T-helper 17 cell (primary cell): Measurements from ENCODE around the gene KIF5A. TPM values are rescaled to one million over a fixed set of nuclear protein-coding genes. Genes with fewer than 3 reads are reported as not detected.
"Not testable (repeated sequence)": the region's sequence is repeated elsewhere in the genome, so short reads cannot be mapped to it uniquely, and the experiment has no call there.

ENCODE experiments used
- ATAC-seq: fragments of 150-1000 bp; cut with Tn5 transposase; 2 replicates; pipeline ENCODE4 v1.10.0; 2021; ENCODE audit warnings: mild to moderate bottlenecking, moderate library complexity
- DNase-seq, 3 donors: peaks; one replicate each; pipeline versions ENCODE4 v3.0.0 to v3.0.0-alpha.2; 2020 to 2021
- H3K9me3 ChIP-seq: one replicate; pipeline ENCODE4 v1.7.0; 2013; ENCODE audit warnings: low read length, mild to moderate bottlenecking; ENCODE audit not compliant: control insufficient read depth, poor library complexity, severe bottlenecking
- H3K27ac Mint-ChIP-seq: one replicate; pipeline ENCODE4 v1.8.0; 2022; ENCODE audit warnings: mild to moderate bottlenecking, moderate library complexity, mixed read lengths
- H3K27me3 Mint-ChIP-seq: one replicate; pipeline ENCODE4 v1.8.0; 2022; ENCODE audit warnings: mixed read lengths
- H3K36me3 Mint-ChIP-seq: one replicate; pipeline ENCODE4 v1.8.0; 2022; ENCODE audit warnings: low read depth, mixed read lengths
- H3K4me1 Mint-ChIP-seq: one replicate; pipeline ENCODE4 v1.8.0; 2022; ENCODE audit warnings: mild to moderate bottlenecking, mixed read lengths
- H3K4me3 Mint-ChIP-seq: one replicate; pipeline ENCODE4 v1.8.0; 2022; ENCODE audit warnings: mild to moderate bottlenecking, moderate library complexity, mixed read lengths
- total RNA-seq, 4 donors: library from RNA in 2 of 4; stranded (reverse) in 2 of 4; gene quantifications; one replicate each; pipeline ENCODE4 v1.2.3 and lab custom pipeline; 2022 to 2026

The KIF5A gene
- total RNA-seq, 2 donors from 2014 or later, result 0.35 to 0.63 TPM

GRCh38 chr12:57515934-57516541 lies 33.8 kb upstream of the KIF5A start:
- H3K9me3 ChIP-seq, result no peaks in the 10 kb centered on the region
- Mint-ChIP-seq H3K4me1 (peaks cover 27% of the 10 kb centered on the region), H3K36me3 (peaks cover 11% of the 10 kb centered on the region), H3K27ac (peak overlapping the region; percentile 98), H3K27me3 (no peaks in the 10 kb centered on the region), H3K4me3 (no peak overlapping the region)
- DNase-seq (no peak), ATAC-seq (no peak)

GRCh38 chr12:57516617-57517153 lies 33.2 kb upstream of the KIF5A start:
- Mint-ChIP-seq H3K4me3 (no peak overlapping the region), H3K27me3 (no peaks in the 10 kb centered on the region), H3K4me1 (peaks cover 31% of the 10 kb centered on the region), H3K27ac (peak overlapping the region; percentile 98), H3K36me3 (peaks cover 11% of the 10 kb centered on the region)
- no peak for DNase-seq
- no peak for ATAC-seq
- no peaks in the 10 kb centered on the region for H3K9me3 ChIP-seq

GRCh38 chr12:57517187-57517586 lies 32.7 kb upstream of the KIF5A start:
- Mint-ChIP-seq H3K4me1 (peaks cover 35% of the 10 kb centered on the region), H3K27me3 (no peaks in the 10 kb centered on the region), H3K27ac (peak overlapping the region; percentile 98), H3K36me3 (peaks cover 9% of the 10 kb centered on the region), H3K4me3 (no peak overlapping the region)
- H3K9me3 ChIP-seq, result no peaks in the 10 kb centered on the region
- DNase-seq (no peak), ATAC-seq (no peak)

GRCh38 chr12:57517718-57518117 lies 32.1 kb upstream of the KIF5A start:
- Mint-ChIP-seq H3K4me1 (peaks cover 35% of the 10 kb centered on the region), H3K4me3 (peak overlapping the region; percentile 25), H3K27ac (peak overlapping the region; percentile 98)
- not testable (repeated sequence) for ATAC-seq, DNase-seq, H3K9me3 ChIP-seq, H3K27me3 Mint-ChIP-seq, H3K36me3 Mint-ChIP-seq

GRCh38 chr12:57518176-57518919 lies 31.5 kb upstream of the KIF5A start:
- peaks cover 37% of the 10 kb centered on the region for H3K4me1 Mint-ChIP-seq
- no peak for ATAC-seq
- no peaks in the 10 kb centered on the region for H3K9me3 ChIP-seq
- no peaks in the 10 kb centered on the region for H3K27me3 Mint-ChIP-seq
- peak overlapping the region; percentile 98 for H3K27ac Mint-ChIP-seq
- H3K36me3 Mint-ChIP-seq, result peaks cover 9% of the 10 kb centered on the region
- DNase-seq, result no peak
- peak overlapping the region; percentile 97 for H3K4me3 Mint-ChIP-seq

GRCh38 chr12:57518920-57519795 lies 30.7 kb upstream of the KIF5A start:
- Mint-ChIP-seq H3K36me3 (peaks cover 9% of the 10 kb centered on the region), H3K27me3 (no peaks in the 10 kb centered on the region), H3K4me1 (peaks cover 44% of the 10 kb centered on the region), H3K4me3 (peak overlapping the region; percentile 97), H3K27ac (peak overlapping the region; percentile 98)
- DNase-seq (no peak), ATAC-seq (no peak)
- no peaks in the 10 kb centered on the region for H3K9me3 ChIP-seq

- no peak for ATAC-seq
- no peaks in the 10 kb centered on the region for H3K27me3 Mint-ChIP-seq
- H3K36me3 Mint-ChIP-seq, result peaks cover 9% of the 10 kb centered on the region
- peak in 1 of 3 donors; percentile 11 for DNase-seq
- H3K4me1 Mint-ChIP-seq, result peaks cover 49% of the 10 kb centered on the region
- no peaks in the 10 kb centered on the region for H3K9me3 ChIP-seq
- peak overlapping the region; percentile 98 for H3K27ac Mint-ChIP-seq
- peak overlapping the region; percentile 97 for H3K4me3 Mint-ChIP-seq
Measured at GRCh38 chr12:57519796-57520052, 30.1 kb upstream of the KIF5A start.

GRCh38 chr12:57520053-57520818 lies 29.6 kb upstream of the KIF5A start, which contains the start of gene DDIT3:
DDIT3 (minus strand) TSS chr12:57520514; CDS start chr12:57517406, 3,108 bp downstream.
- peak; percentile 99 to 100 (median 100) for DNase-seq
- peak within 1 kb of the TSS; percentile 98 for H3K27ac Mint-ChIP-seq
- no peaks in the 10 kb centered on the region for H3K27me3 Mint-ChIP-seq
- peaks cover 53% of the 10 kb centered on the region for H3K4me1 Mint-ChIP-seq
- no peaks in the 10 kb centered on the region for H3K9me3 ChIP-seq
- H3K4me3 Mint-ChIP-seq, result peak within 1 kb of the TSS; percentile 97
- H3K36me3 Mint-ChIP-seq, result peaks cover 9% of the 10 kb centered on the region
- peak; percentile 84 for ATAC-seq

- peak overlapping the region; percentile 98 for H3K27ac Mint-ChIP-seq
- DNase-seq, result peak in 1 of 3 donors; percentile 26
- no peaks in the 10 kb centered on the region for H3K9me3 ChIP-seq
- peak overlapping the region; percentile 97 for H3K4me3 Mint-ChIP-seq
- H3K4me1 Mint-ChIP-seq, result peaks cover 55% of the 10 kb centered on the region
- no peak for ATAC-seq
- H3K36me3 Mint-ChIP-seq, result peaks cover 6% of the 10 kb centered on the region
- no peaks in the 10 kb centered on the region for H3K27me3 Mint-ChIP-seq
Measured at GRCh38 chr12:57521525-57522010, 28.3 kb upstream of the KIF5A start.

GRCh38 chr12:57522011-57522886 lies 27.6 kb upstream of the KIF5A start, which contains the start of gene MBD6:
MBD6 (plus strand) TSS chr12:57522824; CDS start chr12:57524304, 1,480 bp downstream.
- no peaks in the 10 kb centered on the region for H3K9me3 ChIP-seq
- Mint-ChIP-seq H3K4me1 (peaks cover 54% of the 10 kb centered on the region), H3K27ac (peak within 1 kb of the TSS; percentile 98), H3K36me3 (peaks cover 6% of the 10 kb centered on the region), H3K4me3 (peak within 1 kb of the TSS; percentile 97), H3K27me3 (no peaks in the 10 kb centered on the region)
- DNase-seq (peak; percentile 91 to 94 (median 92)), ATAC-seq (peak; percentile 44)

- H3K36me3 Mint-ChIP-seq, result peaks cover 6% of the 10 kb centered on the region
- no peaks in the 10 kb centered on the region for H3K27me3 Mint-ChIP-seq
- ATAC-seq, result no peak
- peak overlapping the region; percentile 97 for H3K4me3 Mint-ChIP-seq
- DNase-seq, result peak in 2 of 3 donors; percentile 50 to 63
- no peaks in the 10 kb centered on the region for H3K9me3 ChIP-seq
- peaks cover 48% of the 10 kb centered on the region for H3K4me1 Mint-ChIP-seq
- peak overlapping the region; percentile 87 for H3K27ac Mint-ChIP-seq
Measured at GRCh38 chr12:57522887-57523705, 26.7 kb upstream of the KIF5A start.
